H1 (cell line): ENCODE results near the gene PHF3. TPM values are rescaled to one million over a fixed set of nuclear protein-coding genes. Genes with fewer than 3 reads are reported as not detected.
A peak's percentile ranks its signal among the peaks of the same experiment; 100 is the strongest.

ENCODE experiments used
- CTCF ChIA-PET: fragments of 300-600 bp; sonication (Branson Sonifier 250); formaldehyde crosslinking; loops from one replicate; lab custom pipeline; 2021; ENCODE audit not compliant: partially characterized antibody; lab: Charles Lee
- POLR2A ChIA-PET: fragments of 300-600 bp; sonication (Branson Sonifier 250); formaldehyde crosslinking; loops from one replicate; lab custom pipeline; 2021; ENCODE audit warnings: inconsistent platforms; ENCODE audit not compliant: partially characterized antibody; lab: Charles Lee
- DNase-seq, 2 experiments: peaks; one replicate each; pipeline versions ENCODE4 v3.0.0 to v3.0.0-alpha.2; 2010 to 2022; ENCODE audit warnings: low spot score in 2 of 2, low read depth in 1 of 2, mixed read lengths in 1 of 2
- FAIRE-seq: peaks from 2 replicates; lab custom pipeline; 2011; peaks lifted over from hg19 to GRCh38; lab: Jason Lieb, UNC
- H2AFZ ChIP-seq: 2 replicates; pipeline ENCODE4 v1.8.1; 2012; ENCODE audit warnings: low read length, inconsistent platforms
- H2AK5ac ChIP-seq: 2 replicates; pipeline ENCODE4 v1.6.1; 2013; ENCODE audit warnings: low read depth, low read length
- H2BK120ac ChIP-seq: replicated peaks from 2 replicates; pipeline ENCODE3; 2013; ENCODE audit warnings: low read depth, low read length, inconsistent platforms
- H2BK12ac ChIP-seq: 2 replicates; pipeline ENCODE4 v1.6.1; 2013; ENCODE audit warnings: low read depth, low read length
- H2BK15ac ChIP-seq: 2 replicates; pipeline ENCODE4 v1.6.1; 2013; ENCODE audit warnings: low read length
- H2BK20ac ChIP-seq: 2 replicates; pipeline ENCODE4 v1.6.1; 2013; ENCODE audit warnings: low read length
- H2BK5ac ChIP-seq: 2 replicates; pipeline ENCODE4 v1.6.1; 2013; ENCODE audit warnings: low read depth, low read length
- H3K14ac ChIP-seq: 2 replicates; pipeline ENCODE4 v1.6.1; 2013; ENCODE audit warnings: inconsistent platforms; ENCODE audit not compliant: insufficient read length
- H3K18ac ChIP-seq: 2 replicates; pipeline ENCODE4 v1.6.1; 2013; ENCODE audit warnings: low read length; ENCODE audit errors: extremely low read depth
- H3K23ac ChIP-seq: 2 replicates; pipeline ENCODE4 v1.6.1; 2013; ENCODE audit warnings: inconsistent platforms; ENCODE audit not compliant: insufficient read length
- H3K23me2 ChIP-seq: 2 replicates; pipeline ENCODE4 v1.6.1; 2013; ENCODE audit warnings: low read depth, low read length
- H3K27ac ChIP-seq: 2 replicates; pipeline ENCODE4 v1.6.1; 2011; ENCODE audit warnings: low read depth, low read length, inconsistent platforms
- H3K27me3 ChIP-seq, 4 experiments: replicated peaks in 1 of 4; 1 replicate in 1 of 4; 2 replicates in 3 of 4; pipeline versions ENCODE4 v1.6.1 to v1.8.1; 2011 to 2013; ENCODE audit warnings: low read length in 3 of 4, mild to moderate bottlenecking in 3 of 4, inconsistent platforms in 2 of 4, mixed read lengths in 2 of 4, moderate library complexity in 1 of 4; ENCODE audit not compliant: control insufficient read depth in 3 of 4, insufficient read depth in 3 of 4; ENCODE audit errors: extremely low read depth in 1 of 4
- H3K36me3 ChIP-seq, 4 experiments: 2 replicates each; pipeline versions ENCODE4 v1.6.1 to v1.8.1; 2011 to 2013; ENCODE audit warnings: mild to moderate bottlenecking in 4 of 4, low read length in 3 of 4, moderate library complexity in 2 of 4, control low read depth in 1 of 4, inconsistent platforms in 1 of 4; ENCODE audit not compliant: insufficient read depth in 4 of 4, control insufficient read depth in 2 of 4
- H3K4ac ChIP-seq: replicated peaks from 2 replicates; pipeline ENCODE3; 2013; ENCODE audit warnings: low read length, low read depth, mixed read lengths, inconsistent platforms; ENCODE audit not compliant: insufficient read length
- H3K4me1 ChIP-seq, 4 experiments: replicated peaks in 1 of 4; 1 replicate in 1 of 4; 2 replicates in 3 of 4; pipeline versions ENCODE4 v1.6.1 to v1.8.1; 2011 to 2013; ENCODE audit warnings: low read length in 3 of 4, inconsistent platforms in 2 of 4, mixed read lengths in 1 of 4; ENCODE audit not compliant: insufficient read depth in 4 of 4, control insufficient read depth in 3 of 4
- H3K4me2 ChIP-seq, 2 experiments: 2 replicates each; pipeline versions ENCODE4 v1.6.1 to v1.8.1; 2011 to 2013; ENCODE audit warnings: low read depth in 2 of 2, low read length in 2 of 2, control low read depth in 1 of 2, inconsistent platforms in 1 of 2, mild to moderate bottlenecking in 1 of 2; ENCODE audit not compliant: insufficient read depth in 1 of 2
- H3K4me3 ChIP-seq, 4 experiments: fragments of 200-600, 300-600 bp in 1 of 4; sonication (generic), shearing (Covaris generic), sonication (Bioruptor Twin) in 1 of 4; 2 replicates each; pipeline versions ENCODE4 v1.5.1 to v1.8.1; 2011 to 2016; ENCODE audit warnings: low read length in 4 of 4, low read depth in 3 of 4, control low read depth in 2 of 4, inconsistent platforms in 2 of 4, mild to moderate bottlenecking in 2 of 4, mixed read lengths in 1 of 4, moderate library complexity in 1 of 4; ENCODE audit not compliant: insufficient read depth in 2 of 4; ENCODE audit errors: extremely low read depth in 1 of 4
- H3K56ac ChIP-seq: replicated peaks from 2 replicates; pipeline ENCODE3; 2013; ENCODE audit warnings: low read depth, mild to moderate bottlenecking, mixed read lengths, low read length, inconsistent platforms; ENCODE audit not compliant: insufficient read length
- H3K79me1 ChIP-seq: 2 replicates; pipeline ENCODE4 v1.6.1; 2013; ENCODE audit warnings: low read depth, low read length, control low read depth
- H3K79me2 ChIP-seq, 2 experiments: 2 replicates each; pipeline versions ENCODE4 v1.6.1 to v1.8.1; 2012 to 2013; ENCODE audit warnings: low read length in 2 of 2, mild to moderate bottlenecking in 2 of 2, inconsistent platforms in 1 of 2; ENCODE audit not compliant: insufficient read depth in 2 of 2, control insufficient read depth in 1 of 2
- H3K9ac ChIP-seq, 4 experiments: replicated peaks in 1 of 4; 1 replicate in 1 of 4; 2 replicates in 3 of 4; pipeline versions ENCODE4 v1.6.1 to v1.8.1; 2011 to 2013; ENCODE audit warnings: low read depth in 3 of 4, low read length in 3 of 4, control low read depth in 2 of 4, mild to moderate bottlenecking in 2 of 4, moderate library complexity in 2 of 4, inconsistent platforms in 1 of 4; ENCODE audit errors: extremely low read depth in 1 of 4
- H3K9me3 ChIP-seq, 2 experiments: 2 replicates each; pipeline versions ENCODE4 v1.6.1 to v1.8.1; 2012 to 2013; ENCODE audit warnings: mild to moderate bottlenecking in 2 of 2, moderate library complexity in 2 of 2, control low read depth in 1 of 2, inconsistent platforms in 1 of 2, low read depth in 1 of 2, low read length in 1 of 2, mixed read lengths in 1 of 2; ENCODE audit not compliant: insufficient read depth in 2 of 2
- H4K20me1 ChIP-seq, 2 experiments: replicated peaks in 1 of 2; 2 replicates each; pipeline versions ENCODE3 to v1.8.1; 2011 to 2013; ENCODE audit warnings: inconsistent platforms in 2 of 2, low read length in 2 of 2, mild to moderate bottlenecking in 1 of 2; ENCODE audit not compliant: insufficient read depth in 2 of 2, control insufficient read depth in 1 of 2
- H4K5ac ChIP-seq: 2 replicates; pipeline ENCODE4 v1.6.1; 2013; ENCODE audit warnings: low read length, low read depth, mixed read lengths, inconsistent platforms; ENCODE audit not compliant: insufficient read length
- H4K8ac ChIP-seq: 2 replicates; pipeline ENCODE4 v1.8.0; 2013; ENCODE audit warnings: mild to moderate bottlenecking, moderate library complexity, low read length, inconsistent platforms; ENCODE audit not compliant: insufficient read depth; ENCODE audit errors: extremely low read depth
- H4K91ac ChIP-seq: replicated peaks from 2 replicates; pipeline ENCODE3; 2013; ENCODE audit warnings: low read length, mixed read lengths, inconsistent platforms; ENCODE audit not compliant: insufficient read length
- CHD2 ChIP-seq: IDR thresholded peaks from 2 replicates; pipeline ENCODE4 v1.6.1; 2012; ENCODE audit warnings: low read length, improper control_type of control experiment
- NRF1 ChIP-seq: IDR thresholded peaks from 2 replicates; pipeline ENCODE4 v1.6.1; 2011; ENCODE audit warnings: mild to moderate bottlenecking, low read depth, low read length, improper control_type of control experiment
- WGBS, 2 experiments: shearing (Covaris generic) in 1 of 2; methylation state at CpG; one replicate each; pipeline versions ENCODE4 v1.1.6 to v1.1.7; 2013 to 2015; ENCODE audit warnings: low lambda C conversion rate in 2 of 2, mixed read lengths in 2 of 2, inconsistent platforms in 1 of 2, low coverage in 1 of 2, missing lambda C conversion rate in 1 of 2; ENCODE audit not compliant: insufficient replicate concordance in 2 of 2, insufficient coverage in 1 of 2, insufficient read length in 1 of 2; ENCODE audit errors: extremely low coverage in 1 of 2, missing lambda C conversion rate in 1 of 2; 5-methylcytosine and 5-hydroxymethylcytosine counted together
- polyA plus RNA-seq, 7 experiments: library from polyadenylated mRNA; depleted of rRNA in 3 of 7; stranded (reverse) in 5 of 7; unstranded in 2 of 7; fragments of >200 nt in 5 of 7; fragments of 200-250 nt in 2 of 7; gene quantifications; 1 replicate in 5 of 7; 2 replicates in 1 of 7; 4 replicates in 1 of 7; pipeline versions ENCODE4 v1.2.1 to v1.2.3, GENCODE V29; 2011 to 2013; ENCODE audit warnings: missing spikeins in 2 of 7, mixed read lengths in 2 of 7
- total RNA-seq: library from RNA; stranded (reverse); fragmentation: NEBNext Ultra II Directional; extraction: Animal tissue kit (Norgen Biotek cat#: 25700); gene quantifications from 2 replicates; pipeline ENCODE4 v1.2.1, GENCODE V29; 2021

PHF3 gene
- total and polyA plus RNA-seq, 2 of the 8 experiments (the other 6 are each of a cell fraction or from before 2014, with no cell fraction given), result 10.1 to 69.3 TPM

DNA sequence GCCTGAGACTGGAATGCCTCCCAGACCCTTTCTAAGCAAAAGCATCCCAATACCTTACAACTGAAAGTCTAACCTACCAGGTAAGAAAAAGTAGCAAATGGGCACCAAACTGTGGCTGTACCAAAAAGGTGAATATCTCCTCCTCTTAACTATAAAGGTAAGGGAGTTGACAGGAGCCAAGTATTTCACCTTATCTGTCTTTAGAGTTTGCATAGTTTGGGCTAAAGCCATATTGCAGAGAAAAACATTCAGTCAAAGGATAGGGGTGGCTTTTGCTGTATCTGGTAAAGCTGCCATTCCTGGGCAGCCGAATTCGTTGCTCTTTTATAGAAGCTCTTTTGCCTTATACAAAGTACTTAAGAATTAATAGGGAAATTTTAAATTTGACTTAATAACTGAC is 38.1 kb downstream of the PHF3 start:
- no peak overlapping the region for H3K4me2 ChIP-seq
- no peak overlapping the region for H3K23ac ChIP-seq
- H3K18ac ChIP-seq, result no peak overlapping the region
- no peak overlapping the region for H3K14ac ChIP-seq
- H3K23me2 ChIP-seq, result no peaks in the 10 kb centered on the region
- H3K56ac ChIP-seq, result no peak overlapping the region
- peaks cover 4 to 15% of the 10 kb centered on the region in 2 experiments for H4K20me1 ChIP-seq
- H2AFZ ChIP-seq, result no peak overlapping the region
- no peak overlapping the region for H2BK20ac ChIP-seq
- H3K4me3 ChIP-seq, result no peak overlapping the region
- no peak for TF ChIP-seq CHD2
- TF ChIP-seq NRF1, result no peak
- FAIRE-seq (peak; percentile 36), DNase-seq (no peak)
- no peak overlapping the region for H4K91ac ChIP-seq
- no peaks in the 10 kb centered on the region for H3K27me3 ChIP-seq
- H2BK12ac ChIP-seq, result no peak overlapping the region
- no peaks in the 10 kb centered on the region for H3K9me3 ChIP-seq
- 84% methylated on average over 2 of the region's 2 CpGs; no CpG with 5 or more reads in 1 of the 2 experiments for WGBS, 2 experiments
- H2BK120ac ChIP-seq, result no peak overlapping the region
- no peak overlapping the region for H4K5ac ChIP-seq
- H3K4ac ChIP-seq, result no peak overlapping the region
- no peak overlapping the region for H2AK5ac ChIP-seq
- H4K8ac ChIP-seq, result no peak overlapping the region
- H3K79me2 ChIP-seq, result peaks cover 5 to 97% of the 10 kb centered on the region in 2 experiments; a peak in 3 of 4 replicates
- no peak overlapping the region for H3K9ac ChIP-seq
- peaks cover 2 to 10% (median 6%) of the 10 kb centered on the region in 4 experiments; a peak in 6 of 7 replicates for H3K4me1 ChIP-seq
- H3K79me1 ChIP-seq, result peaks cover 3% of the 10 kb centered on the region; the same call in 1 of the 2 replicates
- no peaks in the 10 kb centered on the region; a peak in 1 of 8 replicates for H3K36me3 ChIP-seq
- H2BK5ac ChIP-seq, result no peak overlapping the region
- ChIA-PET CTCF (interaction anchor here (1.1 to 1.8 kb wide), 5 partner anchors 10 to 321 kb away, joined by 3 to 5 read pairs (median 3); no protein-coding TSS in a partner anchor), POLR2A (interaction anchor here (1.8 kb wide), 1 partner anchor 14 kb away, joined by 4 read pairs; no protein-coding TSS in a partner anchor)
- no peak overlapping the region for H2BK15ac ChIP-seq
- H3K27ac ChIP-seq, result no peak overlapping the region
